Muscle of leg (tissue), 11 donors: ENCODE data around the gene CYP26A1. TPM values are rescaled to one million over a fixed set of nuclear protein-coding genes. Genes with fewer than 3 reads are reported as not detected.
A peak's percentile ranks its signal among the peaks of the same experiment; 100 is the strongest.

Experiments used
- DNase-seq: peaks from one replicate; pipeline ENCODE4 v3.0.0; 2013
- H3K27ac ChIP-seq: one replicate; pipeline ENCODE4 v1.5.1; 2013; ENCODE audit warnings: mild to moderate bottlenecking, low read length, control low read depth
- H3K27me3 ChIP-seq: one replicate; pipeline ENCODE4 v1.6.1; 2013; ENCODE audit warnings: low read length; ENCODE audit not compliant: control insufficient read depth, insufficient read depth
- H3K36me3 ChIP-seq: one replicate; pipeline ENCODE4 v1.6.1; 2013; ENCODE audit warnings: low read length; ENCODE audit not compliant: control insufficient read depth, insufficient read depth
- H3K4me1 ChIP-seq: one replicate; pipeline ENCODE4 v1.6.1; 2013; ENCODE audit warnings: low read length; ENCODE audit not compliant: control insufficient read depth, insufficient read depth
- H3K4me3 ChIP-seq: one replicate; pipeline ENCODE4 v1.5.1; 2013; ENCODE audit warnings: low read length, control low read depth
- H3K9me3 ChIP-seq: replicated peaks from 2 replicates; pipeline ENCODE4 v1.6.1; 2013; ENCODE audit warnings: low read depth, low read length; ENCODE audit not compliant: control insufficient read depth
- whole genome bisulfite sequencing: methylation state at CpG from one replicate; pipeline ENCODE4 v1.1.5; 2013; ENCODE audit warnings: missing lambda C conversion rate; ENCODE audit not compliant: insufficient coverage; 5-methylcytosine and 5-hydroxymethylcytosine counted together
- polyA plus RNA-seq, 8 donors: library from polyadenylated mRNA; unstranded; fragments of 120-200 nt; gene quantifications; one replicate each; pipeline versions ENCODE4 v1.2.1 to v1.2.3, GENCODE V29; 2013; ENCODE audit warnings: inconsistent platforms in 1 of 8, low replicate concordance in 1 of 8; ENCODE audit not compliant: insufficient read length in 8 of 8, insufficient read depth in 1 of 8
- total RNA-seq: library from RNA; stranded (reverse); fragments of 120-200 nt; gene quantifications from one replicate; pipeline ENCODE4 v1.2.4, GENCODE V29; 2013

Gene CYP26A1
- total and polyA plus RNA-seq, 9 donors = 0.23 to 1.8 (median 0.87) TPM; not detected in 1

DNA sequence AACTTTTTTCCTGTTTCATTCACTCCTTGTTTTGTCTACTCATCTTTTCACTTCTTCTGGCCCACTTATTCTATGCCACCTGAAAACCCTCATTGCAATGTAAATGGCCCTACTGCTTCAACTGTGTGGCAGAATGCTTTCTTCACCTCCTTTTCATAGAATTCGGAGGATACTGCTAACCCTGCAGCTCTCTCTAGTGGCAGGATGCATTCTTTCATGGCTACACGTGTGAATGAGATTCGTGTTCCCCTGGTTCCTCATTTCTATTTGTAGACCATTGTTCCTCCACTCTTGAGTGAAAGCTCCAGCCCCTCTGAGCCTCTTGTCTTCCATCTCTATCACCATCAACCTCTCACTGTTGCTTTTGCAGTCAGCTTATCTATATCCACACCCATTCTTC lies 34.0 kb upstream of the CYP26A1 start:
- DNase-seq = peak; percentile 27
- Histone ChIP-seq H3K36me3 (no peaks in the 10 kb centered on the region), H3K27ac (no peak overlapping the region), H3K9me3 (no peaks in the 10 kb centered on the region), H3K4me3 (no peak overlapping the region), H3K4me1 (no peaks in the 10 kb centered on the region), H3K27me3 (no peaks in the 10 kb centered on the region)
- WGBS = 10% methylated on average over 3 of the region's 3 CpGs

- no CpG with 5 or more reads among the region's 3 CpGs for WGBS
- Histone ChIP-seq H3K36me3 (peaks cover 1% of the 10 kb centered on the region), H3K9me3 (no peaks in the 10 kb centered on the region), H3K27me3 (peaks cover 3% of the 10 kb centered on the region), H3K4me1 (no peaks in the 10 kb centered on the region), H3K27ac (no peak overlapping the region), H3K4me3 (no peak overlapping the region)
- no peak for DNase-seq
Measured at GRCh38 chr10:93054486-93054885, 19.2 kb upstream of the CYP26A1 start.

DNA sequence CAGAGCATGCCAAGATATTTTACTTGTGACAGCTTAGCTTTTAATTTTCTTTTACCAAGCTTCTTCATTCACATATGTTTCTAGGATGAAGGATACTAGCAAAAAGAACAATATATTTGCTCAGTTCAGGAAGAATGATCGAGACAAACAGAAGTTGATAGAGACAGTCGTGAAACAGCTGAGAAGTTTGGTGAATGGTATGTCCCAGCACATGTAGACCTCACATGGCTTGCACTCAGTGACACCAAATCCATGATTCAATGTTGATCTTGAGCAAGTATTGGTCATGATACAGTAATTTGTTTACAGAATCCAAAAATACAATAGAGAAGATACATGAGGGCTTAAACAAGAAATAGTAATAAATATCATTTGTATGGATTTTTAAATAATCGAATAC lies 15.6 kb upstream of the CYP26A1 start:
- Histone ChIP-seq H3K9me3 (no peaks in the 10 kb centered on the region), H3K36me3 (peaks cover 6% of the 10 kb centered on the region), H3K27me3 (peaks cover 39% of the 10 kb centered on the region), H3K4me3 (no peak overlapping the region), H3K4me1 (peaks cover 21% of the 10 kb centered on the region), H3K27ac (no peak overlapping the region)
- no peak for DNase-seq
- 93% methylated on average over 2 of the region's 3 CpGs for WGBS

DNA sequence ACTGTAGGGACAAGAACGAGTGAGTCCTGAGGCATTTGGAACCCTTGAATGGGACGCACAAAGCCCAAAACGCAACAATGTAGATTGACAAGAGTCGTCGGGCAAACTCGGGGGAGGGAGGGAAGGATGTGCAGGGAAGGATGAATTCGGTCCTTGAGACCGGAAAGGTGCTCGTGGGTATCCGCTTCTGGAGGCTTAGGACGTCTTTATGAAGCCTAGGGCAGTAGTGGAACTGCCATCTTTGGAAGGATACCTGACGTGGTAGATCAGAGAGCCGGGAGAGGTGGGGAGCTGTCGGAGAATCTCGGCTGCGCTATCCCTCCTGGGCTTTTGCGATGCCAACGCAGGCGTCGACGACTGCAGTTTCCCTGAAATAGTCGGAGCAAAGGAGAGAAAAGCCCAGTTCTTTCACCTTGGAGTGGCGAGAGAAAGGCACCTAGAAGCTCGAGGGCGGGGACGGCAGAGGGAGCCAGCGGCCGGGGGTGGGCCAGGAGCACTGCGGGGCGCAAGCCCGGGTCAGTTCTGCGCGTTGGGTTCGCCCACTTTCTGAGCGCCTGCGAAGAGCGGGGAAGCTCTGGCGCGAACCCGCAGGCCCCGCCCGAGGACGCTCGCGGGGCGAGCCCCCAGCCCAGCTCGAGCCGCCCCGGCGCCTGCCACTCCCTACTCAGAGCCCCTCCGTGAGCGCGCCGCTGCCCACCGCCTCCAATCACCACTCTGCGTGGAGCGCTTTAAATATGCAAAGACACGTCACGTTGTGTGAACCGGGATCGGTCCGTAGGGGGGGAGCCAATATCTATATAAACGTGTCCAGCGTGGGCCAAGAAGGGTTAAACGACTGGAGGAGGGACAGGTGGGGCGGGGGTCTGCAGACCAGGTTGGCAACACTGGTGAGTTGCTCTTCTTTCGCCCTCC lies 13.5 kb upstream of the CYP26A1 start, which contains the start of gene CYP26C1:
Gene CYP26C1 (plus strand): TSS at position 824 of the 912 bp plus-strand sequence. CDS start 466 bp downstream, outside the sequence.
- Histone ChIP-seq H3K4me1 (peaks cover 22% of the 10 kb centered on the region), H3K27ac (no peak within 1 kb of the TSS), H3K4me3 (no peak within 1 kb of the TSS), H3K9me3 (no peaks in the 10 kb centered on the region), H3K27me3 (peaks cover 60% of the 10 kb centered on the region), H3K36me3 (peaks cover 6% of the 10 kb centered on the region)
- no peak for DNase-seq
- WGBS = 8% methylated on average over 47 of the region's 67 CpGs

DNA sequence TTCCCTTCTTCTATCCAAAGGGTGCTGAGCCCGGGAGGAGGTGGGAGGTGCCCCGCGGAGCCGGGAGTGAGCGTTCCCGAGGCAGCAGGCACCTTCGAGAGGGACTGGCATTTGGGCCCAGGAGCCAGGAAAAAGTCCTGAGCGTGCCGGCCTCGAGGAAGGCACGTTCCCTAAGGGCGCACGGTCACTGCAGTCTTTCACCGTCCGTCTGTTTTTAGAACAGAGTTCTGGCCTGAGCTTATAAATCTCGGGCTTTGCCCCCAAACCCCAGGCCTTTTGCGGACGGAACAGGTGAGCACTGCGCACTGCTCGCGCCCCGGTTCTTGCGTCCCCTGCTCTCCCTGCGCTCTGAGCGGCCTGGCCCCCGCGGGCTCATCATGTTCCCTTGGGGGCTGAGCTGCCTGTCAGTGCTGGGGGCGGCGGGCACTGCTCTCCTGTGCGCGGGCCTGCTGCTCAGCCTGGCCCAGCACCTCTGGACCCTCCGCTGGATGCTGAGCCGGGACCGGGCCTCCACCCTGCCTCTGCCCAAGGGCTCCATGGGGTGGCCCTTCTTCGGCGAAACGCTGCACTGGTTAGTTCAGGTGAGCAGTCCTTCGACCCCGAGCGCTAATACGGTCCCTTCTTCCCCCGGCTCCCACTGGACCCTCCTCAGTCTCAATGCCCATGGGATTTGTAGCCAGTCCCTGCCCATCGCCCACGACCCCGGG lies 12.7 kb upstream of the CYP26A1 start:
- H3K4me3 ChIP-seq = no peak overlapping the region
- peaks cover 6% of the 10 kb centered on the region for H3K36me3 ChIP-seq
- H3K27ac ChIP-seq = no peak overlapping the region
- DNase-seq = no peak
- 3% methylated on average over 45 of the region's 45 CpGs for WGBS
- peaks cover 24% of the 10 kb centered on the region for H3K4me1 ChIP-seq
- no peaks in the 10 kb centered on the region for H3K9me3 ChIP-seq
- peaks cover 68% of the 10 kb centered on the region for H3K27me3 ChIP-seq

DNA sequence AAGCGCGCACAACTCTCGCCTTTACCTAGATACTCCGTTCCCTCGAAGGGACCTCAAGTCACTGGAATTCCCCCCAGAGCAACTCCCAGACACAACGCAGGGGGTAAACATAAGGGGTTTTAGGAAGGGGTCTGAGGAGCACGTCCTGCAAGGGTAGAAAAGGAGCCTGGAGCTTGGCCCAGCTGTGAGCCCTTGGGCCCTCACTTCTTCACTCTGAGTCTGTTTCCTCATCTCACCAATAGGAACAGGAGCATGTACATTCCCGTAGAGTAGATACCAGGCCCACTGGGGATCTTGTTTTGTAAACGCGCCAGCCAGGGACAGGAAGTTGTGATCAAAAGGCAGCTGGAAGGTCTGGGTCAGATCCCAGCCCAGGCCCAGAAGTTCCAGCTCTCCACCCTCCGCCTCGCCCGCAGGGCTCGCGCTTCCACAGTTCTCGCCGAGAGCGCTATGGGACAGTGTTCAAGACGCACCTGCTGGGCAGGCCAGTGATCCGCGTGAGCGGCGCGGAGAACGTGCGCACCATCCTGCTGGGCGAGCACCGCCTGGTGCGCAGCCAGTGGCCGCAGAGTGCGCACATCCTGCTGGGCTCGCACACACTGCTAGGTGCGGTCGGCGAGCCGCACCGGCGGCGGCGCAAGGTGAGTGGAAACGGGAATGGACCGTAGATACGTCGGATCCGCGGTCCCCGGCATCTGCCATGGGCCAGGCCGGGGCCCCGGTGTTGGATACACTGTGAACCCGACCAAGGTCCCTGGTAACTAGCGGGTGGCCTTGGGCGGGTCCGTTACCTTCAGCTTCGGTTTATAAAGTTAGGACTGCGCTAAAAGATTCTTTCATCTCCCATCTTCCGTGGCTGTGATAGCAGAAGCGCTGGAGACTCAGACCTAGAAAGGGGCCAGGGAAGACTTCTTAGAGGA lies 11.8 kb upstream of the CYP26A1 start:
- Histone ChIP-seq H3K27ac (no peak overlapping the region), H3K27me3 (peaks cover 76% of the 10 kb centered on the region), H3K36me3 (peaks cover 6% of the 10 kb centered on the region), H3K9me3 (no peaks in the 10 kb centered on the region), H3K4me1 (peaks cover 24% of the 10 kb centered on the region), H3K4me3 (no peak overlapping the region)
- DNase-seq = no peak
- WGBS = 1% methylated on average over 47 of the region's 57 CpGs

GRCh38 chr10:93062514-93063143 lies 11.1 kb upstream of the CYP26A1 start:
- Histone ChIP-seq H3K27ac (no peak overlapping the region), H3K36me3 (peaks cover 6% of the 10 kb centered on the region), H3K4me1 (peaks cover 24% of the 10 kb centered on the region), H3K9me3 (no peaks in the 10 kb centered on the region), H3K4me3 (no peak overlapping the region), H3K27me3 (peaks cover 84% of the 10 kb centered on the region)
- WGBS = under 1% methylated on average over 62 of the region's 68 CpGs
- DNase-seq = peak; percentile 36

- Histone ChIP-seq H3K4me1 (peaks cover 28% of the 10 kb centered on the region), H3K27me3 (peaks cover 91% of the 10 kb centered on the region), H3K36me3 (peaks cover 6% of the 10 kb centered on the region), H3K4me3 (no peak overlapping the region), H3K9me3 (no peaks in the 10 kb centered on the region), H3K27ac (no peak overlapping the region)
- DNase-seq = no peak
- WGBS = 5% methylated on average over 40 of the region's 43 CpGs
Measured at GRCh38 chr10:93063144-93063976, 10.3 kb upstream of the CYP26A1 start.
